HG02763 (cell line): ENCODE measurements around the gene DHRS13.
"Not testable (repeated sequence)": the region's sequence is repeated elsewhere in the genome, so short reads cannot be mapped to it uniquely, and the experiment has no call there.

Source experiments
- ATAC-seq: cut with Tn5 transposase; IDR thresholded peaks from one replicate; pipeline ENCODE4 v1.9.1; 2021; ENCODE audit warnings: mild to moderate bottlenecking, moderate library complexity; ENCODE audit not compliant: unreplicated experiment

DHRS13 gene

DNA sequence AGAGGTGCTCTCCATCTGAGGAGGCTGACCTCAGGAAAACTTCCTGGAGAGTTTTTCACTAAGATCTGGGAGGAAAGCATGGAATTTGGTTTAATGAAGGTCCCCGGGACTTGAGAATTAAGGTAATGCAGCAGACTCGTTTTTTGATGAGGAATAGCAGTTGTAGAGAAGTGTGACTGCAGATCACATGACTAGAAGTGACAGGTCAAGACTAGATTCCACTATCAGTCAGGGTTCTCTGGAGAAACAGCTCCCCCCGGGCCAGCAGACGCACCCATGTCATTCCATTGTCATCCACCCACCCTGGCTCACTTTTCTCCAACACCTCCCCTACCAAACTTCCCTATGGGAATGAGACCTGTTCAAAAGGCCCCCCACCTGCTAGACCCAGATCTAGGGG is 1.9 kb upstream of the DHRS13 start:
- no peak for ATAC-seq

DNA sequence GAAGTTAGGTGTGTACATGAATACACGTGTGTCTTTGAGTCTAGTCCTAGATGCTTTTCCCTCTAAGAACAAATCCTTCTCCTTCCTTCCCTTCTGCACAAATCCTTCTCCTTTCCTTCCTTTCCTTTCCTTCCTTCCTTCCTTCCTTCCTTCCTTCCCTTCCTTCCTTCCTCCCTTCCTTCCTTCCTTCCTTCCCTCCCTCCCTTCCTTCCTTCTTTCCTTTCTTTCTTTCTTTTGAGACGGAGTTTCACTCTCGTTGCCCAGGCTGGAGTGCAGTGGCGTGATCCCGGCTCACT is 615 bp upstream of the DHRS13 start:
- not testable (repeated sequence) for ATAC-seq

DNA sequence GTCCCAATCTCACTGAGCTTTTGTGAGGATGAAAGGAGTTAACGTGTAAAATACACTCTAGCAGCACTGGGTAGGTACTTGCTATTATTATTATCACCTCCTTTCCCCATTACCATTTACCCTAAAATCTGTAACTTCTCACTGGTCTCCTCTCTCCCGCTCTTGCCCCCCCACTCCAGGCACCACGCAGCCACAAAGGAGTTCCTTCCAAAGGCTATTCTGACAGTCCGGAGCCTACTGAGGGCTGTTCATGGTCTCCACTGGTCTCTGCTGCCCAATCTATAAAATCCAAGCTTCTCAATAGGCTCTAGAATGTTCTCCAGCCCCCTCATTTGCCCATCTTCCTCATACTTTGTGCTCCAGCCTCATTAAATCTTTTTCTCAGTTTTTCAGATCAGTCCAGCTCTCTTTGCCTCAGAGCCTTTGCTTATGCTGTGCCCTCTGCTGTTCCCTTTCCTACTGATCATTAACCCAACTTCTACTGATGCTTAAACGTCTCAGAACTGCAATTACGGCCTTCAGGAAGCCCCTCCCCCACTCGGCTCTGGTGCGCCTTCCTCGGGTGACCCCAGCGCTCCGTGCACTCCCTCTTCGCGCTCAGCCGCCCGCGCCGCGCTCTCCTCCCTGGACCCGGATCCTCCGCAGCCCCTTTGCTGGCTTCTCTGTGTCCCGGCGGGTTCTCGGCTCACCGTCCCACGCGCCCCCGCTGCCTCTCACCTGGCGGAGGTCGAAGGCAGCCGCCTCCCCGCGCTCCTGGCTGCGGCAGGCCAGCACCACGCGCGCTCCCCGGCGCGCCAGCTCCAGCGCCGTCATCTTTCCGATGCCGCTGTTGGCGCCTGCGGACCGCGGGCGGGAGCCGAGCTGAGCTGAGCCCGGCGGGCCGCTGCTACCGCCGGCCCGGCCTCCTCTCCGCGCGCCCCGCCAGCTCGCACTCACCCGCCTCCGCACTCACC is 737 bp downstream of the DHRS13 start:
- ATAC-seq: peak; percentile 10

DNA sequence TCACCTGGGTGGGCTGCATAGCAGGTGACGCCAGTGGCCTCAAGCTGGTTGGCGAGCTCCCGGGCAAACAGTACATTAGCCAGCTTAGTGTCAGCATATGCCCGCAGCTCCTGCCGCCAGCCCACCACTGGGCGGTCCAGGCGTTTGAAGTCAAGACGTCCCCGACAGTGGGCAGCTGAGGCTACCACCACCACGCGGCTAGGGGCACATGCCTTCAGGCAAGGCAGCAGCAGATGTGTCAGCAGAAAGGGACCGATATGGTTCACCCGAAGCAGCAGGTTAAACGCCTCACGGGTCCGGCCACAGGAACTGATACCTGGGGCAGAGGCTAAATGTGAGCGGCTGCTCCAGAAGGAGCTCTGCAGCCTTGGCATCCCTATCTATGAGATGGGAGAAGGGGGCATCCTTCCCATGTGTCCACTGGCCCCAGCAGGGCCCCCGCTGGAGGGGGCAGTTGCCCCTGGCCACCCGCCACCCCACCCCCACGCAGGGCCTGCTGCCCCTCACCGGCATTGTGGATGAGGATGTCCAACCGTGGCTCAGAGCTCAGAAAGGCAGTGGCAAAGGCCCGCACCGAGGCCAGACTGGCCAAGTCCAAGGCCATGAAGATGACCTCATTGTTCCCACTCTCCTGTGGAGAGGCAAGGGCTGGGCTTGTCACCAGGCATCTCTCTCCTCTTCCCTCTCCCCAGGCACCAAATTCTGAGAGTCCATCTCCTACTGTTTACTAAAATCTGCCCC is 1.7 kb downstream of the DHRS13 start:
- no peak for ATAC-seq

- no peak for ATAC-seq
Measured at GRCh38 chr17:28899212-28899815, 3.6 kb downstream of the DHRS13 start.

DNA sequence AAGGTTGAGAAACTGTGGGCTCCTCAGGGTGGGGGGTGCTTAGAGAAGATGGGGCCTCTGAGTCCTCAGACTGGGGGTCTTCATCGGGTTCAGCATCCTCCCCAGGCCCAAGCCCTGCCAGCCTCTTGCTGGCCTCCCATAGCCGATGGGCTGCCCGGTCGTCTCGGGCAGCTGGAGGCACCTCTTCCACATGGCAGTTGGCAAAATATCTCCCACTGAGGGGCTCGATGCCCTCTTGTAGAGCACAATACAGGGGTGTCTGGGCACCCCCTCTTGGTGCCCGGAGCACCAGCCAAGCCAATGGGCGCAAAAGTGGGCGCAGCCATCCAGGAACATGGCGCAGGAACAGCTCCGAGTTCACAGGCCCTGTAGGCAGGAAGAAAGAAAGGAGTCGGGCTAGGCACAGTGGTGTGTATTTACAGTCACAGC is 4.3 kb downstream of the DHRS13 start:
- no peak for ATAC-seq

- no peak for ATAC-seq
Measured at GRCh38 chr17:28897769-28898526, 4.9 kb downstream of the DHRS13 start.

DNA sequence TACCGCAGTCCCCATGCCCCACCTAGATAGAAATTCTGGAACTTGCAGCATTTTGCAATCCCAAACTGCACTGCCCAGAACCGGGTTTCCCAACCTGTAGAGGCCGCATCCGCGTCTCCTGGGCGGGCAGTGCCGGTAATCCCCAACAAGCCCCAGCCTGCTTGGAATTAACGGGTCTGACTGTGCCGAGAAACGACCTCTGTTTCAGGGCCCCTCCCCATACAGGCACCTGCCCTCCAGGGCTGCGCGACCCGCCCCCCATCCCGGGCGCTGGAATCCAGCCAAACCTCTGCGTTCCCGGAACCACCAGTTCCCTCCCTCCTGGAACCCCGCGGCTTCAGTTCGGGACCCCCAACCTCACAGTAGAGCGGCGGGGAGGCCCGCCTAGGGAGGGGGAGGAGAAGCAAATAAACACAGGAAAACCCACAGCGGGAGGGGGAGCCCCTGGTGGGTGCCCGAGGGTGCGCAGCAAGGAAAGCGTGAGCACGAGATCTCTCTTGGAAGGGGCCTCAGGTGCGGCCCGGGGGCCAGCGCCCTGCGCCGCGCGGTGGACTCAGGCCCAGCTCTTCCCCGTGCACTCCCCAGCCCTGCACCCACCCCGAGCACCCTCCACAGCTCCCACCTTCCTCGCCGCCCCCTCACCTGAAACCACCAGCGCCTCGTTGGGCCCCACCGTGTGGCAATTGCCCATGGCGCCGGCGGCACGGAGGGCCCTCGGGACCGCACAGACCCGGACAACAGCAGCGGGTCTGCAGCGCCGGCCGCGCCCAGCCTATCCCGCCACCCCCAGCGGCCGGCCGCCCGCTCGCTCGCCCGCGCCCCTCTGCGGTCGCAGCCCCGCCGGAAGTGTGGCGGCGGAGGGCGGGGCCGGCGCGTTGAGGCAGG is 5.8 kb downstream of the DHRS13 start, which contains the start of gene FLOT2:
TSS of gene FLOT2 (minus strand) at position 850 of the 885 bp plus-strand sequence. CDS start at position 691, 159 bp downstream.
- no peak for ATAC-seq

GRCh38 chr17:28896491-28896883 is 6.4 kb downstream of the DHRS13 start:
- ATAC-seq: no peak

DNA sequence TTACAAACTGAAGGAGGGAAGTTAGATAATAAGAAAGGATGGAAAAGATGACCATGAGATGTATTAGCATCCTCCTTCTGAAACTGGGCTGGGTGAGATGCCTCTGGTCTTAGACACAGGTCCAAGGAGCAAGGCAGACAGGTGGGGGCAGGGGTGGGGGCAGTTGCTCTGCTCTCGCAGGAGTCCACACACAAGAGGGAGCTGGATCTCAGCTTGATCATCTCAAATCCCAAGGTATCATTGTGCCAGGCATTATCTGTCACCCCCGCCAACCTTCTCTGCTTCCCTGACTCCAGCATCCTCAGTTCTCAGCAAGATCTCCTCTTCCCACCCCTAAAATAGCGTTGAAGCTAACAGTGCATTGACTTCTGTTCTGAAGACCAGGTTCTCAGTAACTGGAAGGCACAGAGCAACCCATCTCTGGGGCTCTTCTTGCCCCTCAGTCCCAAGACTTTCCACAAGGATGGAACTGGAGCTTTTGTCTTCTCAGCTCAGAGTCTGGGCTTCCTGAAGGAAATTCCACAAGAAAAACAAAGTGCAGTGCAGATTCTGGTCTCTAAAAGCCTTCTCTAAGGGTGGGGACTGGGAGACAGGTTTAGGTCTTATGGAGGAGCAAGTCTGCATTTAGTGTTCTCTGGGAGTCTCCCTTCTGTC is 7.0 kb downstream of the DHRS13 start:
- ATAC-seq: no peak

DNA sequence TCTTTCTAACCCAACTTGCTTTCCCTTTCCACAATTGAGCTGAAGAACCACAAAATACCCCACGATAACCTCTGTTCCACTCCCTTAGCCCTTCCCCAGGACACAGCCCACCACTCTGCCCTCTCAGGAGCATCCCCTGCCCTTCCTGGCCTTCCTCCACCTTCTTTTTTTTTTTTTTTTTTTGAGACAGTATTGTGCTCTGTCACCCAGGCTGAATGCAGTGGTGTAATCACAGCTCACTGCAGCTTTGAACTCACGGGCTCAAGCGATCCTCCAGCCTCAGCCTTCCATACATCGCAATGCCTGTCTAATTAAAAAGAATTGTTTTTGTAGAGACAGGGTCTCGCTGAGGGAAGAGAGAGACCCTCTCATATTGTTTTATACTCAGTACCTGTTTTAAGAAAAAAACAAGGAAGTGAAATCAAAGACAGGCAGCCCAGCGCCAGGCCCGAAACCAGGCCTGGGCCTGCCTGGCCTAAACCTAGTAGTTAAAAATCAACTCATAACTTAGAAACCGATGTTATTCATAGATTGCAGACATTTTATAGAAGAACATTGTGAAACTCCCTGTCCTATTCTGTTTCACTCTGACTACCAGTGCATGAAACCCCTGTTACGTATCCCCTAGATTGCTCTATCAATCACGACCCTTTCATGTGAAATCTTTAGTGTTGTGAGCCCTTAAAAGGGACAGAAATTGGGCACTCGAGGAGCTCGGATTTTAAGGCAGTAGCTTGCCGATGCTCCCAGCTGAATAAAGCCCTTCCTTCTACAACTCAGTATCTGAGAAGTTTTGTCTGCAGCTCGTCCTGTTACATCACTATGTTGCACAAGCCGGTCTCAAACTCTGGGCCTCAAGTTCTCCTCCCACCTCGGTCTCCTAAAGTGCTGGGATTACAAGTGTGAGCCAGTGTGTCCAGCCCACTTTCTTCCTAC is 9.4 kb downstream of the DHRS13 start:
- not testable (repeated sequence) for ATAC-seq

DNA sequence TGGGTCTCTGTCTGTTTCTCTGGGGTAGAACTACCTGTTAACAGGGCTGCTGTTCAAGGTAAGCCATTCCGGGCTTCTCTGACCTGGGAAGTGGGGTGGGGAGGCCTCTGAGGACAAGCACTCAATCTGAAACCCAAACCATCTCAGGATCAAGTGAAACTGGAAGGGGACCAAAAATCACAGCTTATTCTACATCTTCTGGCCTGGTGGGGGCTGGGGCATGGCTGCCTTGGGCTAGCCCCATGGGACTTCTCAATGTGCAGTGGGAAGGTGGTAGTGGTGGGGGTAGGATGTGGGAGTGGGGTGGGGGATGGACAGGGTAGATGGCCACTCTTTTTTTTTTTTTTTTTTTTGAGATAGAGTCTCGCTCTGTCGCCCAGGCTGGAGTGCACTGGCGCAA is 10.9 kb downstream of the DHRS13 start:
- ATAC-seq: no peak

- ATAC-seq: no peak
Measured at GRCh38 chr17:28891201-28891600, 11.7 kb downstream of the DHRS13 start.

DNA sequence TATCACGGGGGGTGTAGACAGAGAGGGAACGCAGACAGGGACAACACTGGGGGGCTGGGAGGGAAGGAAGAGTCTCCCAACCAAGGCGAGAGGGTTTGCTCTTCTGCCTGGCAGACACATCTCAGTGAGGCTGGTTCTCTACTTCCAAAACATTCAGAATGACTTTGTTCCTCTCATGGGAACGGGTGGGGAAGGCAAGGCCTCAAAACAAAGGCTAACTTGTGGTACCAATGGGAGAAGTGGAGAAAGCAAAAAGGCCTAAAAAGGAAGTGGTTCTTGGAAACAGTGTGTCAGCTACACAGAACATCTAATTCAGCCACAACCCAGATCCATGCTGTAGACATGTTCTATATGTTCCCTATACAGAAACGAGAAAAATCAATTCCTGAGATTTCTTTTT is 12.9 kb downstream of the DHRS13 start:
- no peak for ATAC-seq

DNA sequence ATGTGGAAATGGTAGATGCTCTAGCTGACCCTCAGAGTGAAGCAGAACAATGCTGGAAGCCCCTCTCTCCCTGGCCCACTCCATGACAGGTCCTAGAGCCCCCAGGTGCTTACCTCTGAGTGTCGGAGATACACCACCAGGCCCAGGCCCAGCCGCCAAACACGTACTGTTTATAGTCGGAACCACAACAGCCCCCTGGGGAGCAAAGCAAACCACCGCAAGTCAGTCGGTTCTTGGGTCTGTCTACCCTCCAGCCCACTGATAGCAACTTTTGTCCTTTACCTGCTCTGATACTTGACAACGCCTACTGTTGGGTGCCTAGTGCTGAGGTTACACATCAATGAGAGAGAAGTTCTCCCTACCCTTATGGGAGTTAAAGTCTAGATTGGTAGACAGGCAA is 14.0 kb downstream of the DHRS13 start:
- ATAC-seq: no peak

DNA sequence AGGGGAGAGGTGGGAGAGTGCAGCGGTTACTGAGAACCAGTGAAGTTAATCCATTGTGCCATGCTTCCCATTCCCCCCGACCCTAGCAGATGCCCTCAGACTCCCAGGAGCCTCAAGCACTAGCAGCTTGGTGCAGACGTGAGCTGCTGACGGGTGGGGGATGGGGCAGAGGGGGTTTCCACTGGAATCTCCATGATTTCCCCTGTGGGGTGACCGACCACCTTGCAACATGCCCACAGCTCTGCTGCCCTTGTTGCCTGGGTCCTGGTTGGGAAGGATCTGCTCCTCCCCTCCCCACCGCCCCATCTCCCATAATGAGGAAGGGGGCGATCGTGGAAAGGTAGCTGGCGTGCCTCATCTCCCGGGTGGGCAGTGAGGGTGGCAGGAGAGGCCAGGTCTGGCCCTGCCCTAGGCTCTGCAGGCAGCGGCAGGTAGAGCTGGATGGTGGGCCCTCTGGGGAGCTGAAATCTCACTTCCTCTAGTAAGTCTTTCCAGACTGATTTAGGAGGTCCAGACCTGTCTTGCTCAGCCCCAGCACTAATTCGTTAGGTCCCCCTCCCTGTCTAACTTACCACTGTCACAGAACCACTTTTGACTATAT is 14.9 kb downstream of the DHRS13 start:
- ATAC-seq: no peak

DNA sequence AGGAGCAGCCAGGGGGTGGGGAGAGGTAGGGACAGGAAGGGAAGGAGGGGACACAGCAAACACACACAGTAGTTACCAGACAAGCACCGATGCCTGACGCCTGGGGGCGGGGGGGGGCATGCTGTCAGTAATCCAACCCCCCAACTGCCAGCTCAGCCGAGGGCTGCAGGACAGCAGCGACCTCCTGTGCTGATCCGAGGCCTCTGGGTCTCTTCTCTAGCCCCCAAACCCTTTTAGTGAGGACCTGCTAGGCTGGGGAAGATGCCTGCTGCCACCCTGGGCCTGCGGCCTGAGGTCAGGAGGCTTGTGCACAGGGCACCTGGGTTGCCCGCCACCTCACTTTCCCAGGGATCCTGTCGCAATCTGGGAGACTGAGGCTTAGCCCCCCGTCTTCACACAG is 16.9 kb downstream of the DHRS13 start:
- ATAC-seq: no peak

- ATAC-seq: no peak
Measured at GRCh38 chr17:28885363-28885762, 17.5 kb downstream of the DHRS13 start.
